HepG2 (cell line): ENCODE measurements around the gene SEMA4B. TPM values are rescaled to one million over a fixed set of nuclear protein-coding genes. Genes with fewer than 3 reads are reported as not detected.

ENCODE experiments used
- BCLAF1 ChIP-seq: fragments of 450-650 bp; IDR thresholded peaks from 2 replicates; pipeline ENCODE4 v1.6.1; 2017; ENCODE audit warnings: mild to moderate bottlenecking
- CCDC6 ChIP-seq: sonication (generic); formaldehyde crosslinking; IDR thresholded peaks from 2 replicates; pipeline ENCODE4 v1.8.1; 2022; ENCODE audit warnings: mild to moderate bottlenecking, missing genetic modification reagents, moderate library complexity
- DDIT3 ChIP-seq: sonication (generic); formaldehyde crosslinking; IDR thresholded peaks from 2 replicates; pipeline ENCODE4 v1.4.0; 2020; ENCODE audit warnings: mild to moderate bottlenecking, missing genetic modification reagents
- GLI4 ChIP-seq: sonication (generic); formaldehyde crosslinking; IDR thresholded peaks from 2 replicates; pipeline ENCODE4 v1.5.1; 2020; ENCODE audit warnings: missing genetic modification reagents, mild to moderate bottlenecking, moderate library complexity, borderline replicate concordance
- HDAC6 ChIP-seq: fragments of 200-600 bp; sonication (generic); IDR thresholded peaks from 2 replicates; pipeline ENCODE4 v1.7.0; 2017; ENCODE audit warnings: mild to moderate bottlenecking, antibody characterized with exemption, low read length, low read depth
- JDP2 ChIP-seq: sonication (generic); formaldehyde crosslinking; IDR thresholded peaks from 2 replicates; pipeline ENCODE4 v1.8.1; 2022; ENCODE audit warnings: missing genetic modification reagents, borderline replicate concordance
- MAFG ChIP-seq: sonication (generic); formaldehyde crosslinking; IDR thresholded peaks from 2 replicates; pipeline ENCODE4 v1.5.1; 2020; ENCODE audit warnings: mild to moderate bottlenecking, missing genetic modification reagents
- MEF2D ChIP-seq: sonication (generic); formaldehyde crosslinking; IDR thresholded peaks from 2 replicates; pipeline ENCODE4 v1.5.1; 2020; ENCODE audit warnings: mild to moderate bottlenecking, missing genetic modification reagents
- NCOA1 ChIP-seq: sonication (generic); formaldehyde crosslinking; IDR thresholded peaks from 2 replicates; pipeline ENCODE4 v1.9.0; 2021; ENCODE audit warnings: missing genetic modification reagents
- SOX5 ChIP-seq: IDR thresholded peaks from 2 replicates; pipeline ENCODE4 v1.6.1; 2016; ENCODE audit warnings: borderline replicate concordance
- SRSF4 ChIP-seq: fragments of 200-400 bp; formaldehyde crosslinking; IDR thresholded peaks from one replicate; pipeline ENCODE4 v1.6.1; 2018; ENCODE audit warnings: mild to moderate bottlenecking, low read depth, low read length, moderate library complexity; ENCODE audit not compliant: poor library complexity, severe bottlenecking
- THAP9 ChIP-seq: sonication (generic); formaldehyde crosslinking; IDR thresholded peaks from 2 replicates; pipeline ENCODE4; 2020; ENCODE audit warnings: missing genetic modification reagents, mild to moderate bottlenecking, borderline replicate concordance
- ZBTB43 ChIP-seq: sonication (generic); formaldehyde crosslinking; conservative IDR thresholded peaks from 2 replicates; pipeline ENCODE4 v1.4.0; 2020; ENCODE audit warnings: missing genetic modification reagents
- ZNF24 ChIP-seq: fragments of 450-650 bp; IDR thresholded peaks from 2 replicates; pipeline ENCODE4 v1.6.1; 2017; ENCODE audit warnings: antibody characterized with exemption, mild to moderate bottlenecking
- ZNF296 ChIP-seq: sonication (generic); formaldehyde crosslinking; conservative IDR thresholded peaks from 2 replicates; pipeline ENCODE4 v1.5.0; 2020; ENCODE audit warnings: mild to moderate bottlenecking, missing genetic modification reagents
- ZNF441 ChIP-seq: sonication (generic); formaldehyde crosslinking; IDR thresholded peaks from 2 replicates; pipeline ENCODE4 v1.7.0; 2021; ENCODE audit warnings: missing genetic modification reagents, borderline replicate concordance
- ZNF513 ChIP-seq: sonication (generic); formaldehyde crosslinking; conservative IDR thresholded peaks from 2 replicates; pipeline ENCODE4 v1.5.0; 2020; ENCODE audit warnings: missing genetic modification reagents
- ZNF572 ChIP-seq: sonication (generic); formaldehyde crosslinking; IDR thresholded peaks from 2 replicates; pipeline ENCODE4 v1.5.1; 2020; ENCODE audit warnings: mild to moderate bottlenecking, missing genetic modification reagents
- ZNF781 ChIP-seq: sonication (generic); formaldehyde crosslinking; IDR thresholded peaks from 2 replicates; pipeline ENCODE4 v1.5.1; 2020; ENCODE audit warnings: borderline replicate concordance, mild to moderate bottlenecking, missing genetic modification reagents; ENCODE audit errors: not compliant biosample characterization
- ZSCAN30 ChIP-seq: sonication (generic); formaldehyde crosslinking; IDR thresholded peaks from 2 replicates; pipeline ENCODE4 v1.5.0; 2020; ENCODE audit warnings: mild to moderate bottlenecking, missing genetic modification reagents
- polyA plus RNA-seq, 8 experiments: library from polyadenylated mRNA; depleted of rRNA in 3 of 8; stranded (reverse) in 7 of 8; unstranded in 1 of 8; fragments of >200 nt; fragmentation: Illumina TruSeq in 4 of 8; extraction: Trizol in 4 of 8; gene quantifications; 2 replicates each; pipeline versions ENCODE4 v1.2.1 to v1.2.3, GENCODE V29; 2011 to 2016; ENCODE audit warnings: low read depth in 4 of 8, missing spikeins in 1 of 8, mixed read lengths in 1 of 8; ENCODE audit not compliant: insufficient read depth in 1 of 8
- total RNA-seq, 5 experiments: library from RNA; depleted of rRNA; stranded (reverse); fragments of >200 nt; fragmentation: Illumina TruSeq; extraction: Trizol; gene quantifications; 2 replicates each; pipeline ENCODE4 v1.2.3, GENCODE V29; 2016; ENCODE audit warnings: low read depth in 1 of 5

Gene SEMA4B
- total and polyA plus RNA-seq, 2 of the 13 experiments (the other 11 are each of a cell fraction or from before 2014, with no cell fraction given), result 2.1 to 17.0 TPM

GRCh38 chr15:90184786-90185704, 16.1 kb upstream of the SEMA4B start (continued):
- TF ChIP-seq DDIT3 (CRISPR knock-in tag), result no peak
- TF ChIP-seq ZNF513 (CRISPR knock-in tag), result no peak
- no peak; the same call in 1 of the 2 replicates for TF ChIP-seq THAP9 (CRISPR knock-in tag)
- no peak for TF ChIP-seq MAFG (CRISPR knock-in tag)
- no peak for TF ChIP-seq JDP2
- no peak for TF ChIP-seq SRSF4
- no peak for TF ChIP-seq SOX5 (CRISPR knock-in tag)
- peak; percentile 73; the same call in 1 of the 2 replicates for TF ChIP-seq GLI4 (CRISPR knock-in tag)
- TF ChIP-seq ZBTB43 (CRISPR knock-in tag), result 0 out of 2 replicates have a peak, but pooled peaks have one; percentile 51
- no peak for TF ChIP-seq ZNF296
- TF ChIP-seq ZSCAN30, result no peak
- TF ChIP-seq ZNF24, result no peak
- no peak for TF ChIP-seq ZNF441
- no peak for TF ChIP-seq BCLAF1
- no peak for TF ChIP-seq NCOA1 (CRISPR knock-in tag)
- TF ChIP-seq CCDC6 (CRISPR knock-in tag), result no peak
- no peak for TF ChIP-seq ZNF781
- TF ChIP-seq HDAC6, result no peak
- TF ChIP-seq ZNF572 (CRISPR knock-in tag), result no peak
- no peak for TF ChIP-seq MEF2D (CRISPR knock-in tag)
